ENCODE data around the gene MACROD2.

The MACROD2 gene

GRCh38 chr20:15447549-15447948, 1452.2 kb downstream of the MACROD2 start:
- no peak for DNase-seq (ENCODE audit: low read depth)

GRCh38 chr20:15449061-15449460, 1453.7 kb downstream of the MACROD2 start:
- DNase-seq (ENCODE audit: low read depth) = no peak

- DNase-seq (ENCODE audit: low read depth) = no peak
Measured at GRCh38 chr20:15451241-15451640, 1455.9 kb downstream of the MACROD2 start.

GRCh38 chr20:15455279-15455678, 1460.0 kb downstream of the MACROD2 start:
- no peak for DNase-seq (ENCODE audit: low read depth)

- DNase-seq (ENCODE audit: low read depth) = no peak
Measured at GRCh38 chr20:15461938-15462337, 1466.6 kb downstream of the MACROD2 start.

DNA sequence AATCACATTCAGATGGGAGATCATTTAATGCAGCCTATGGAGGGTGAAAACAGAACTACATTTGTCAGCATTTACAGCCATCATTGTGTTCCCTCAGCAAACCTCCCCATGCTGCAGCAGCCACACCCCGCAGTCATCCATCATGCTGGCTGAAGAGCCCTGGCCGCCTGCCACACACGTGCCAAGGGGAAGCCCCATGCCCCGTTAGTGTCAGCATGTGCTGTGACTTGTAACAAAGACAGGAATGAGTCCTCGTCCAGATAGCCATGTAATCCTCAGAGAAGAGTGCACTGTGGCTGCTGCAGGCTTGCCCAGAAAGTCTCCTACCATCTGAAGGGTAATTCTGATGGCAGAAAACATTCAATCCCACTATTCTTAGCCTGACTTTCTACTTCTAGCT, 1480.2 kb downstream of the MACROD2 start:
- no peak for DNase-seq (ENCODE audit: low read depth)

- no peak for DNase-seq (ENCODE audit: low read depth)
Measured at GRCh38 chr20:15476186-15476585, 1480.9 kb downstream of the MACROD2 start.

GRCh38 chr20:15476781-15477180, 1481.5 kb downstream of the MACROD2 start:
- no peak for DNase-seq (ENCODE audit: low read depth)

DNA sequence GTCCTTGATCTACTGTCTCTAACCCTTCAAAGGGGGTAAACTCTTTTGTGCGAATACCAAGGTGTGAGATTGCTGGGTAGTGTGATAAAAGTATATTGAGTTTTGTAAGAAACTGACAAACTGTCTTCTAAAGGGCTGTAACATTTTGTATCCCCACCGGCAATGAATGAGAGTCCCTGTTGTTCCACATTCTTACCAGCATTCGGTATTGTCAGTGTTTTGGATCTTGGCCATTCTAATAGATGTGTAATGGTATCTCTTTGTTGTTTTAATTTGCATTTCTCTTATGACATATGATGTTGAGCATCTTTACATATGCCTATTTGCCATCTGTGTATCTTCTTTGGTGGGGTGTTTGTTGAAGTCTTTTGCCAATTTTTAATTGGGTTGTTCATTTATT, 1487.2 kb downstream of the MACROD2 start:
- no peak for DNase-seq (ENCODE audit: low read depth)

GRCh38 chr20:15485519-15485918, 1490.2 kb downstream of the MACROD2 start:
- no peak for DNase-seq (ENCODE audit: low read depth)

GRCh38 chr20:15487030-15487429, 1491.7 kb downstream of the MACROD2 start:
- DNase-seq (ENCODE audit: low read depth) = no peak

GRCh38 chr20:15487682-15488081, 1492.4 kb downstream of the MACROD2 start:
- no peak for DNase-seq (ENCODE audit: low read depth)

DNA sequence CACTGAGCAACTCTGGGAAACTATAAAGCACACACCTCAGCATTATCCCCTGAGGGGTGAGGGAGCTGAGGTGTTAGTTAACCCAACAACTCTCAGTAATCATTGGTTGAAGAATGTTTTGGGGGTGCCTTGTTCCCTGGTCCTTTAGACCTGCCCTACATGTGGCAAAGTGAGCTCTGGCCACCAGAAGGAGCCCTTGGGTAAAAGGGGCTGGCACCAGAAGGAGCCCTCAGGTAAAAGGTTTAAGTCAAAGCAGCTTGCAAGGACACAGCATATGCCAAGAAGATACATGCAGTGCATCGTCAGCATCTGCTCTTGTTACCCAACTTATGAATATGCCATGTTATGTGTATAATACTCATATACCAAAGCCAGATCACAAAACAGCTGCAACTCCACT, 1496.3 kb downstream of the MACROD2 start:
- no peak for DNase-seq (ENCODE audit: low read depth)

DNA sequence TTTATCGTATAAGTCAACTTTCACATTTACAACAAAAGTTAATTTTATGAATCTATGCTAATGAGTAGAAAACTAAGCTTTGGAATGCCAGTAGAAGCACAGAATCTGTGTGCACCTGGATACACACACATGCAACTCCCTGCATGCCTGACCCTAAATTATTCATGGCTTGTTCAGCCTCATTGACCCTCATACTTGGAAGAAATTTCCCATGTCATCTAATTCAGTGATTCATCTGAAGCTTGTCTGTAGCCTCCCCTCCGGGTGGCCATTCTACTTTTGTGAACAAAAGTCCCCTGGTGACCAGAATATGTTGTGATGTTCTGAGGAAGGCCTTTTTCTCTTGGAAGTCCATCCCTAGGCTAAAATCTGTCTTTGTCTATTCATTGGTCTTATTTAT, 1499.5 kb downstream of the MACROD2 start:
- no peak for DNase-seq (ENCODE audit: low read depth)

DNA sequence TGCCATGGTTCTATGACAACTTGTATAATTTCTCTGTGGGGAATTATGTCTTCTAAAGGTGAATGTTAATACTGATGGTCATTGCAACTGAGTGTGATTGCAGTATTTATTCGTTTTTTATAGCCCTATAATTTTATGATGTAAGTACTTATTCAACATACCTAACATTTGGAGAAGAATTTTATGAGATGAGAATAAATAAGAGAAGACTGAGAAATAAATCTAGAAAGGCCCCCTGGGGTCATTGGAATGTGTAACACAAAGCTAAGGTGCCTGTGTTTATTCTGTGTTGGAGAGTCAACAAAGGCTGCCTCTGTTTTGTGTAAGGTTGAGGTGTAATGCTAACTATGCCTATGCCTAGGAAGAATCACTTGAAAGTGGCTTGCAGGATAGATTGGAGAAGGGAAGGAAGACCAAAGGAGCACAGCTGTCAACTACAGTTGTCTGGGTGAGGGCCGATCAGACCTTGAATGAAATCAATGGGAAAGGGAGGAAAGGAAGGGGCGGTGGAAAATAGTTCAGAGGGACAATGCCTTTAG, 1501.3 kb downstream of the MACROD2 start:
- DNase-seq (ENCODE audit: low read depth) = no peak

DNA sequence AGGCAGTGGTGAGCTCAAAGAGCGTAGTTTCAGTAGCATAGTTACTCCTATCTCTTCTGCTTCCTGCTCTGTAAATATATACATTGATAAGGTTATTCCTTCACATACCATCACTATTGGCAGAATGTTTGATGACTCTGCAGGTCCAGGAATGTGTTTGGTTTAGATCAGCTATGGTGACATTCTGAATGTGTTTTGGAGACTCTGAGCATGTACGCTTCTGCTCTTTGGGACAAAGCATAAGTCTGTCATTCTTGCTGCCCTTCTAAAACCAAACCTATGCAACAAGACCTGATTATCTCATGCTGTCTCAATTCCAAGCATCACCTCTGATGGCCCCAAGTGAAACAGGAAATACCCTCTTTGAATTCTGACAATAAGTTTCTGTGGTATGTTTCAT, 1503.6 kb downstream of the MACROD2 start:
- DNase-seq (ENCODE audit: low read depth) = no peak

DNA sequence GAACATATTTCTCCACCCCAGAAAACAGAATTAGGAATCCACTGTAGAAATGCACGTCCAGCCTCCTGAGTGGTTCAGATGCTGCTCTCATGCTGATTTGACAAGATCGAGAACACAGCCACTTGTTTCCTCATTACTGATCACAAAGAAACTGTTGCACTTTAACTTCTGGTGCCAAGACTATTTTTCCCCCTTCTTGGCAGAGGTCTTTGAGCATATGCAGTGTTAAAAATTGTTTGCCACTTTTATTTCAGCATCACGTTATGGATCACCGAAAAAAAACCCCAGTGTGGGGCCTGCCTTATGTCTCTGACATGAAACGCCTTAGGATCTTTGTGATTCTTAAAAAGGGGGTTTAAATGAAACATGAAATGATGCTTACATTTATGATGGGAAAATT, 1511.0 kb downstream of the MACROD2 start:
- no peak for DNase-seq (ENCODE audit: low read depth)

DNA sequence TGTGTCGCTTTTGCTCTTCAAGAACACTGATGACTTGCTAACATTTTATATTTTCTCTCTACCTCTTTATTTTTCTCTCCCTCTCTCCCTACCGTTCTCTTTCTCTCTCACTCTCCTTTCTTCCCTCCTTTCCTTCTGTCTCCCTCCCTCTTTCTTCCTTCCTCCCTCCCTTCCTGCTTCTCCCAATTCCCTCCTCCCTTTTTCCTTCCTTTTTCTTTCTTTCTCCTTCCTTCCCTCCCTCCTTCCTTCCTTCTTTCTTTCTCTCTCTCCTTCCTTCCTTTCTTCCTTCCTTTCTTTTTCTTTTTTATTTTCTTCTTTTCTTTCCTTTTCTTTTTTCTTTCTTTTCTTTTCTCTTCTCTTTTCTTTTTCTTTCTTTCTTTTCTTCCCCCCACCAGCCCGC, 1511.8 kb downstream of the MACROD2 start:
- no peak for DNase-seq (ENCODE audit: low read depth)

DNA sequence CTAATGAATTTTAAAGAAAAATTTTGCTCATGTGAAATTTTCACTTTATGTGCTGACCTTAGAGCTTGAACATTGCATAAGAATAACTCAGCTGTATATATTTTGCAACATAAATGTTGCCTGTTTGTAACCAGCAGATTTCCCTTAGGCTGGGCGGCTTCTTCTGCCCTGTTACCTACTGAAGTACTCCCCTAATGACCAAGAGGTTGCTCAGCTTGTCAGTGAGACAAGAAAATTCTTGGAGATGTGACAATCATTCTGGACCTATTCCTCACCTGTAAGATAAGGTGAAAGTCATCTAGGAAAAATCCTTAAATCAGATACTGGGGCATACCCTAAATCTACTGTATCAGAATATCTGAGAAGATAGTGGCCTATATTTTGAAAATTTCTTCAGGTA, 1516.2 kb downstream of the MACROD2 start:
- no peak for DNase-seq (ENCODE audit: low read depth)

GRCh38 chr20:15512916-15513315, 1517.6 kb downstream of the MACROD2 start:
- DNase-seq (ENCODE audit: low read depth) = no peak

DNA sequence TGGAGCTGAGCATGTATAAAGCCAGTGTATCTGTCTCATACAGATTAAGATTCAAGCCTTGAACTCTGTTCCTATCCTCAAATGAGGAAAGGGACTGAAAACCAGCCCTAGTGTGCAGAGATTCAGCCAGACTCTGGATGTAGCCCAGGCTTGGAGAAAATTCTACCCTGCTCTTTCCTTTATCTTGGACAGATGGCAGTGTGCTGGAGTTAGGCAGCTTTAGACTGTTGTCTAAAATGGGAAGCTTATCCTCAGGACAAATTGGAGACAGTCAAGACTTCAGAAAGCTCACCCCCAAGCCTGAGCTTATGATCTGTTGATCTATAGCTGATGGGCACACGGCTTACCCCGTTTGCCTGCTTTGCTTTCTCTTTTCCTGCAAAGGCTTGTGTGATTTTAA, 1520.4 kb downstream of the MACROD2 start:
- DNase-seq (ENCODE audit: low read depth) = no peak

GRCh38 chr20:15520930-15521524, 1525.7 kb downstream of the MACROD2 start:
- DNase-seq (ENCODE audit: low read depth) = no peak

GRCh38 chr20:15523400-15523799, 1528.1 kb downstream of the MACROD2 start:
- DNase-seq (ENCODE audit: low read depth) = no peak

- DNase-seq (ENCODE audit: low read depth) = no peak
Measured at GRCh38 chr20:15528391-15529111, 1533.2 kb downstream of the MACROD2 start.
